HUES64 (cell line): Measurements from ENCODE around the gene MICAL2.

Source experiments
- H3K27ac ChIP-seq: 2 replicates; pipeline ENCODE4 v1.7.0; 2013; ENCODE audit warnings: low read depth, low read length, inconsistent platforms
- H3K27me3 ChIP-seq: 2 replicates; pipeline ENCODE4 v1.6.1; 2013; ENCODE audit warnings: mild to moderate bottlenecking, low read length; ENCODE audit not compliant: insufficient read depth
- H3K36me3 ChIP-seq: 2 replicates; pipeline ENCODE4 v1.6.1; 2013; ENCODE audit warnings: mild to moderate bottlenecking, low read length; ENCODE audit not compliant: insufficient read depth
- H3K4me1 ChIP-seq: 2 replicates; pipeline ENCODE4 v1.6.1; 2013; ENCODE audit warnings: mild to moderate bottlenecking, low read length, moderate library complexity; ENCODE audit not compliant: insufficient read depth
- H3K4me3 ChIP-seq: 2 replicates; pipeline ENCODE4 v1.5.1; 2013; ENCODE audit warnings: mild to moderate bottlenecking, low read length, moderate library complexity
- H3K9ac ChIP-seq: 2 replicates; pipeline ENCODE4 v1.6.1; 2013; ENCODE audit warnings: mild to moderate bottlenecking, low read depth, low read length
- H3K9me3 ChIP-seq: 2 replicates; pipeline ENCODE4 v1.6.1; 2013; ENCODE audit warnings: low read depth, low read length; ENCODE audit not compliant: insufficient read depth
- WGBS: fragments of 150-250, 120-280 bp; methylation state at CpG from one replicate; pipeline ENCODE4 v1.1.7; 2013; ENCODE audit warnings: missing lambda C conversion rate; 5-methylcytosine and 5-hydroxymethylcytosine counted together

Gene MICAL2

DNA sequence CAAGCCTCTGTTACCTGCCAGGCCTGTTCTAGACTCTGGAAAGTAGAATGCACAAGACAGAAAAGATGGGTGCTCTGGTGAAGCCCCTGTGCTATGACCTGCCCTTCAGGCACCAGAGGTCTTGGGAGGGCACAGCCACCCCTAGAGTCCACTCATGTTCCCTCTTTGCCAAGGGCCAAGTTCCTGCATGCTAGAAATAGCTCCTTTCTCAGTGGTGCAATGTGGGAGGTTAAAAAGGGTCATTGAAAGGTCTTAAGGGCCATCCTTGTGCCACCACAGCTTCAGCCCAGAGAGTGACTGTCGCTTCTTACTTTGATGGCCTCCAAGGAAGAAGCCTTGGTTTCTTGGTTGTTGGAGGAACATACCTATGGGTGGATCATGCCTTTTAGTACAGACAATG is 182.4 kb downstream of the MICAL2 start:
- peaks cover 7% of the 10 kb centered on the region; the same call in 1 of the 2 replicates for H3K4me1 ChIP-seq
- no peaks in the 10 kb centered on the region for H3K36me3 ChIP-seq
- H3K4me3 ChIP-seq = no peak overlapping the region
- 98% methylated on average over 1 of the region's 1 CpG for WGBS
- H3K9me3 ChIP-seq = no peaks in the 10 kb centered on the region
- H3K27ac ChIP-seq = no peak overlapping the region
- H3K9ac ChIP-seq = no peak overlapping the region
- no peaks in the 10 kb centered on the region for H3K27me3 ChIP-seq

DNA sequence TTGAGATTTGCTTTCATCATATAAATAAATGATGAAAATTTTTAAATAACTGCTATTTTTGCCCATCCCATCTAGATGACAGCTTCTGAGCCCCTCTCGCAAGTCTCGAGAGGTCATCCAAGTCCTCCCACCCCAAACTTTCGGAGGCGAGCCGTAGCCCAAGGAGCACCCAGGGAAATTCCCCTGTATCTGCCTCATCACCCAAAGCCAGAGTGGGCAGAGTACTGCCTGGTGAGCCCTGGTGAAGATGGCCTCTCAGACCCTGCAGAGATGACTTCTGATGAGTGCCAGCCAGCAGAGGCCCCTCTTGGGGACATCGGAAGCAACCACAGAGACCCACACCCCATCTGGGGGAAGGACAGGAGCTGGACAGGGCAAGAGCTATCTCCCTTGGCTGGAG is 183.1 kb downstream of the MICAL2 start:
- Histone ChIP-seq H3K9ac (no peak overlapping the region), H3K4me3 (no peak overlapping the region), H3K27me3 (no peaks in the 10 kb centered on the region), H3K4me1 (peaks cover under 1% of the 10 kb centered on the region; the same call in 1 of the 2 replicates), H3K27ac (no peak overlapping the region), H3K36me3 (no peaks in the 10 kb centered on the region), H3K9me3 (0 out of 2 replicates have a peak, but pooled peaks cover 2% of the 10 kb centered on the region)
- 86% methylated on average over 6 of the region's 6 CpGs for WGBS

DNA sequence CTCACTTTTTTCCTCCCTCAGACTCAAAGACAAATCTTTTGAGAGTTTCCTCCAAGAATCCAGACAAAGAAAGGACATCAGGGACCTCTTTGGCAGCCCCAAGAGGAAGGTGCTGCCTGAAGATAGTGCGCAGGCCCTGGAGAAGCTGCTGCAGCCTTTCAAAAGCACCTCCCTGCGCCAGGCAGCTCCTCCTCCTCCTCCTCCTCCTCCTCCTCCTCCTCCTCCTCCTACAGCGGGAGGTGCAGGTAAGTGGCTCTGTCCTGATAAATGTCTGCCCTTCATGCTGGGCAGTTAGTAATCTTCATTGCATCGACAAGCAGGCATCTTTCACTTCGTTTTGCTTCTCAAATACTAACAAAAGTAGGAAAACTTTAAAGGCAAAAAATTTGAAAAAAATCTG is 184.2 kb downstream of the MICAL2 start:
- 0 out of 2 replicates have a peak, but pooled peaks cover 7% of the 10 kb centered on the region for H3K9me3 ChIP-seq
- H3K27me3 ChIP-seq = no peaks in the 10 kb centered on the region
- 94% methylated on average over 2 of the region's 5 CpGs for WGBS
- no peak overlapping the region for H3K27ac ChIP-seq
- H3K4me3 ChIP-seq = no peak overlapping the region
- H3K36me3 ChIP-seq = no peaks in the 10 kb centered on the region
- no peak overlapping the region for H3K9ac ChIP-seq
- no peaks in the 10 kb centered on the region for H3K4me1 ChIP-seq

DNA sequence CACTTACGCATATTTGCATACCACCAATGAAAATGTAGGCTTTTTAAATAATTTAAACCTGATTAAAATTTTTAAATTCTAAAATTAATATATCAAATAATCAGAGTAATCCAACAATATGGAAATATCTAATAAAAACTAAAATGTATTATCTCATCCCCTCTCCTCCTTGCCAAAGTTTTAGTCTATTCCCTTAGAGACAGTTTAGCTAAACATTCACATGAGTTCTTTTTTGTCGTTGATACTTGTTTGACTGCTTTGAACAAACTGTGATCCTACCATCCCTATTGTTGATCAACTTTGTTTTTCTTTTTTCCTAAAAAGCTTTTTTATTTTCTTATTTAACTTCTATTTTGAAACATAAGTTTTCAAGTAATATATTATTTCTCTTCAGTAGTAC is 185.6 kb downstream of the MICAL2 start:
- H3K27me3 ChIP-seq = no peaks in the 10 kb centered on the region
- no peak overlapping the region for H3K9ac ChIP-seq
- H3K4me1 ChIP-seq = no peaks in the 10 kb centered on the region
- H3K36me3 ChIP-seq = no peaks in the 10 kb centered on the region
- 100% methylated on average over 1 of the region's 2 CpGs for WGBS
- H3K4me3 ChIP-seq = no peak overlapping the region
- H3K9me3 ChIP-seq = 0 out of 2 replicates have a peak, but pooled peaks cover 7% of the 10 kb centered on the region
- H3K27ac ChIP-seq = no peak overlapping the region

DNA sequence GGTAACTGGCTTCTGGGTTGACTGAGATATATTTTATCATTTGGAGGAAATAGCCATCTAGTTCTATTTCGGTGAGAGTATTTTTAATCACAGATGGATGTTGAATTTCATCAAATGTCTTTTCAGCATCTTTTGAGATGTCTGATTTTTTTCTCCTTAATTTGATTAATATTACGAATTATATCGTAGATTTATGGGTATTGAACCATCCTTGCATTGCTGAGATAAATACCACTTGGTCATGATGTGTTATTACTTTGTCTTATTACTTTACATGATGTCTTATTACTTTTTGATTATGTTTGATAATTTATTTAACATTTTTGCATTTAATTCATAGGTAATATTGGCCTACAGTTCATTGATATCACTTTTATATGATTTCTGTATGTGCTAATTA is 188.2 kb downstream of the MICAL2 start:
- H3K27me3 ChIP-seq = no peaks in the 10 kb centered on the region
- no peak overlapping the region for H3K27ac ChIP-seq
- WGBS = 97% methylated on average over 3 of the region's 3 CpGs
- no peak overlapping the region for H3K9ac ChIP-seq
- H3K4me1 ChIP-seq = no peaks in the 10 kb centered on the region
- H3K36me3 ChIP-seq = no peaks in the 10 kb centered on the region
- no peak overlapping the region for H3K4me3 ChIP-seq
- H3K9me3 ChIP-seq = 0 out of 2 replicates have a peak, but pooled peaks cover 7% of the 10 kb centered on the region

DNA sequence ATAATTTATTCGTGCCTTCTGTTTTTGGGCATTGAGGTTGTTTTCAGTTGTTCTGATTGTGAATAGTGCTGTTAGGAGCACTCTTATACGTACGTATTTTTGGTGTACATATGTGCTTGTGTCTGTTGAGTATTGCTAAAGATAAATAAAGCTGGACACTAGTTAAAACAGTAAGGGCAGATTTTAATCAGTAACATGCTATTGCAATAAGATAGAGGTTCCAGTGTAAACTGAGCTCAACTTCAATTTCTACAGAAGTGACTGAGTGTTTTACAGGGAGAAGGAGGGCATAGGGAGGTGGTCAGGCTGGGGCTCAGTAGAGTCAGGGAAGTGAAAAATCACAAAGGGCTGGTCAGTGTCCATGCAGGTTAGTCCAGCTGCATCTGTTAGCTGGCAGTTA is 191.0 kb downstream of the MICAL2 start:
- WGBS = 94% methylated on average over 3 of the region's 3 CpGs

DNA sequence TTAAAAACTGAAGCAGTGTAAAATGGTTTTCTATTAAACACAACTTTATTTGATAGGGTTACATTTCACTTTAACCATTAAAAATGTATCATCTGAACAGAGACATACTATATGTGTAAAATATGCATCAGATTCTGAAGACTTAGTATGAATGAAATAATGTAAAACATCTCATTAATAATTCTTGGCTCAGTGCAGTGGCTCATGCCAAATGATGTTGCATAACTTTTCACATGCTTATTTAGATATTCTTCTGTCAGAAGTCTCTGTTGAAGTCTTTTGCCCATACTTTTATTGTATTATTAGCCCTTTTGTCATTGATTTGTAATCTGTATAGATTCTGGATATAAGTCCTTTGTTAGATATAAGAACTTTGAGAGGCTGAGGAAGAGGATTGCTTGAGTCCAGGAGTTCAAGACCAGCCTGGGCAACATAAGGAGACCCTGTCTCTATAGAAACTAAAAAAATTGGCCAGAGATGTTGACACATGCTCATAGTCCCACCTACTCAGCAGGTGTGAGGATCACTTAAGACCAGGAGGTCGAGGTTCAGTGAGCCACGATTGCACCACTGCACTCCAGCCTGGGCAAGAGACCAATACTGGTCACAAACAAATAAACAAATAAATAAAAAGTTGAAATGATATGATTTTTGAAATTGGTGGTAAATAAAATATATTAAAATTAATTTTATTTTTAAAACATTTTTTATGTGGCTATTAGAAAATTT is 193.2 kb downstream of the MICAL2 start:
- 93% methylated on average over 2 of the region's 2 CpGs for WGBS
- H3K9ac ChIP-seq = no peak overlapping the region
- H3K4me1 ChIP-seq = no peaks in the 10 kb centered on the region
- H3K9me3 ChIP-seq = 0 out of 2 replicates have a peak, but pooled peaks cover 4% of the 10 kb centered on the region
- H3K27me3 ChIP-seq = no peaks in the 10 kb centered on the region
- no peaks in the 10 kb centered on the region for H3K36me3 ChIP-seq
- H3K4me3 ChIP-seq = no peak overlapping the region
- no peak overlapping the region for H3K27ac ChIP-seq

More for the DNA sequence above, 191.0 kb downstream of the MICAL2 start:
- H3K4me1 ChIP-seq = no peaks in the 10 kb centered on the region
- no peaks in the 10 kb centered on the region for H3K27me3 ChIP-seq
- no peak overlapping the region for H3K4me3 ChIP-seq
- no peaks in the 10 kb centered on the region for H3K36me3 ChIP-seq
- no peak overlapping the region for H3K9ac ChIP-seq
- H3K27ac ChIP-seq = no peak overlapping the region
- 0 out of 2 replicates have a peak, but pooled peaks cover 7% of the 10 kb centered on the region for H3K9me3 ChIP-seq

DNA sequence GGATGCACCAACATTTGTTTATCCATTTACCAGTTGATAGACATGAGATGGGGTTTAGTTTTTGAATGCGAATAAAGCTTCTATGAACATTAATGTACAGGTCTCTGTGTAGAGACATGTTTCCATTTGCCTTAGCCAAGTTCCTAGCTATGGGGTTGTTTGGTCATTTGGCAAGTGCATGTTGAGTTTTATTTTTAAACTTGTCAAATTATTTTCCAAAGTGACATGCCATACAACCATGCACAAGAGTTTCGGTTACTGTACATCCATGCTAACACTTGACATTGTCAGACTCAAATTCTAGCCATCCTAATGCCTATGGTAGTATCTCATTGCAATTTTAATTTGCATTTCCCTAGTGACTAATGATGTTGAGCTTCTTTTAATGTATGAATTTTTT is 196.4 kb downstream of the MICAL2 start:
- Histone ChIP-seq H3K27ac (no peak overlapping the region), H3K9me3 (no peaks in the 10 kb centered on the region), H3K4me1 (no peaks in the 10 kb centered on the region), H3K27me3 (no peaks in the 10 kb centered on the region), H3K4me3 (no peak overlapping the region), H3K9ac (no peak overlapping the region), H3K36me3 (no peaks in the 10 kb centered on the region)
- 100% methylated on average over 2 of the region's 2 CpGs for WGBS

DNA sequence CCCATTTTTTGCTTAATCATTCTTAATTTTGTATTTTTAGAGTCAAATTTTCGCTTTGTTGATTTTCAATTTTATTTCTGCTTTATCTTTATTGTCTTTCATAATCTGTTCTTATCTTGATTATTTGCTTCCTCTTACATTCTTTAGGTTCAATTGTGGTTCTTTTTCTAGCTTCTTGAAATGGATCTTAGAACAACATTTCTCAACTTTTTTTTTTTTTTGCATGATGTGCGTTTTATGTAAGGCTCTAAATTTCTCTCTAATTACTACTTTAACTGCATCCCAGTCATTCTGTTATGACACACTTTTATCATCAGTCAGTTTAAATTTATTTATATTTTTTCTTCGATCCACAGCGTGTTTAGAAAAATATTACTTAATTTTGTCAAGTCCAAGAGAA is 201.7 kb downstream of the MICAL2 start:
- Histone ChIP-seq H3K27me3 (no peaks in the 10 kb centered on the region), H3K27ac (no peak overlapping the region), H3K36me3 (no peaks in the 10 kb centered on the region), H3K9me3 (peaks cover 22% of the 10 kb centered on the region), H3K4me1 (no peaks in the 10 kb centered on the region), H3K4me3 (no peak overlapping the region), H3K9ac (no peak overlapping the region)
- 100% methylated on average over 3 of the region's 4 CpGs for WGBS
